MG63 (cell line): ENCODE measurements around the gene MIDN. TPM values are rescaled to one million over a fixed set of nuclear protein-coding genes. Genes with fewer than 3 reads are reported as not detected.

Experiments used
- DNase-seq: peaks from one replicate; pipeline ENCODE4 v3.0.0-alpha.2; 2020
- H3K27me3 ChIP-seq: fragments of 250-450 bp; sonication (Bioruptor Pico); 2 replicates; pipeline ENCODE4 v1.5.1; 2020; ENCODE audit warnings: mild to moderate bottlenecking, moderate library complexity
- H3K36me3 ChIP-seq: fragments of 250-450 bp; sonication (Bioruptor Pico); 2 replicates; pipeline ENCODE4 v1.5.1; 2020; ENCODE audit warnings: mild to moderate bottlenecking, moderate library complexity
- H3K4me3 ChIP-seq: fragments of 250-450 bp; sonication (Bioruptor Pico); 2 replicates; pipeline ENCODE4 v1.5.1; 2020; ENCODE audit warnings: mild to moderate bottlenecking, moderate library complexity
- H3K9me3 ChIP-seq: fragments of 250-450 bp; sonication (Bioruptor Pico); 2 replicates; pipeline ENCODE4 v1.5.1; 2020; ENCODE audit warnings: mild to moderate bottlenecking, moderate library complexity
- total RNA-seq: library from RNA; depleted of rRNA; stranded (reverse); fragments of >200 nt; shearing (Covaris generic); gene quantifications from 2 replicates; pipeline ENCODE4 v1.2.3, GENCODE V29; 2014; ENCODE audit warnings: low replicate concordance

MIDN gene
- total RNA-seq, 1 experiment from 2014 or later: 5.7 TPM

- peak overlapping the region; percentile 67 for H3K4me3 ChIP-seq
- peaks cover 42% of the 10 kb centered on the region for H3K36me3 ChIP-seq
- H3K9me3 ChIP-seq: no peaks in the 10 kb centered on the region
- peak; percentile 86 for DNase-seq
- no peaks in the 10 kb centered on the region for H3K27me3 ChIP-seq
These were observed 21.3 kb downstream of the MIDN start for GRCh38 chr19:1269478-1270212.

GRCh38 chr19:1270213-1270853 lies 21.9 kb downstream of the MIDN start:
- Histone ChIP-seq H3K4me3 (peak overlapping the region; percentile 67), H3K9me3 (no peaks in the 10 kb centered on the region), H3K36me3 (peaks cover 47% of the 10 kb centered on the region), H3K27me3 (no peaks in the 10 kb centered on the region)
- DNase-seq: no peak

- Histone ChIP-seq H3K4me3 (peak overlapping the region; percentile 67; the same call in 1 of the 2 replicates), H3K9me3 (no peaks in the 10 kb centered on the region), H3K36me3 (peaks cover 47% of the 10 kb centered on the region), H3K27me3 (no peaks in the 10 kb centered on the region)
- DNase-seq: no peak
These were observed 22.6 kb downstream of the MIDN start for GRCh38 chr19:1270854-1271527.

GRCh38 chr19:1271528-1272422 lies 23.4 kb downstream of the MIDN start:
- no peak overlapping the region for H3K4me3 ChIP-seq
- H3K36me3 ChIP-seq: peaks cover 47% of the 10 kb centered on the region
- no peak for DNase-seq
- no peaks in the 10 kb centered on the region for H3K9me3 ChIP-seq
- no peaks in the 10 kb centered on the region for H3K27me3 ChIP-seq

GRCh38 chr19:1272423-1273262 lies 24.3 kb downstream of the MIDN start:
- Histone ChIP-seq H3K27me3 (no peaks in the 10 kb centered on the region), H3K36me3 (peaks cover 47% of the 10 kb centered on the region), H3K9me3 (no peaks in the 10 kb centered on the region), H3K4me3 (no peak overlapping the region)
- DNase-seq: no peak

- Histone ChIP-seq H3K9me3 (no peaks in the 10 kb centered on the region), H3K27me3 (no peaks in the 10 kb centered on the region), H3K4me3 (no peak overlapping the region), H3K36me3 (peaks cover 47% of the 10 kb centered on the region)
- no peak for DNase-seq
These were observed 25.1 kb downstream of the MIDN start for GRCh38 chr19:1273263-1274041.

GRCh38 chr19:1274081-1274851 lies 25.9 kb downstream of the MIDN start:
- H3K36me3 ChIP-seq: peaks cover 47% of the 10 kb centered on the region
- H3K27me3 ChIP-seq: no peaks in the 10 kb centered on the region
- H3K4me3 ChIP-seq: peak overlapping the region; percentile 72
- DNase-seq: no peak
- no peaks in the 10 kb centered on the region for H3K9me3 ChIP-seq

- Histone ChIP-seq H3K9me3 (no peaks in the 10 kb centered on the region), H3K36me3 (peaks cover 45% of the 10 kb centered on the region), H3K4me3 (peak overlapping the region; percentile 72), H3K27me3 (no peaks in the 10 kb centered on the region)
- DNase-seq: peak; percentile 39
These were observed 26.5 kb downstream of the MIDN start for GRCh38 chr19:1274852-1275259.

- Histone ChIP-seq H3K36me3 (peaks cover 42% of the 10 kb centered on the region), H3K9me3 (no peaks in the 10 kb centered on the region), H3K4me3 (peak within 1 kb of the TSS; percentile 72), H3K27me3 (no peaks in the 10 kb centered on the region)
- peak; percentile 93 for DNase-seq
These were observed 27.0 kb downstream of the MIDN start, which contains the start of gene FAM174C for GRCh38 chr19:1275260-1275975. Gene FAM174C, plus strand, starts transcription at chr19:1275530. Its CDS starts 20 bp downstream, at chr19:1275550.

GRCh38 chr19:1275976-1276627 lies 27.7 kb downstream of the MIDN start:
- no peak for DNase-seq
- H3K36me3 ChIP-seq: peaks cover 35% of the 10 kb centered on the region

GRCh38 chr19:1276628-1277022 lies 28.2 kb downstream of the MIDN start:
- no peaks in the 10 kb centered on the region for H3K9me3 ChIP-seq
- peak overlapping the region; percentile 72 for H3K4me3 ChIP-seq
- no peaks in the 10 kb centered on the region for H3K27me3 ChIP-seq
- H3K36me3 ChIP-seq: peaks cover 30% of the 10 kb centered on the region
- no peak for DNase-seq

More at GRCh38 chr19:1275976-1276627, 27.7 kb downstream of the MIDN start:
- H3K27me3 ChIP-seq: no peaks in the 10 kb centered on the region
- no peaks in the 10 kb centered on the region for H3K9me3 ChIP-seq
- peak overlapping the region; percentile 72 for H3K4me3 ChIP-seq

GRCh38 chr19:1277061-1277460 lies 28.7 kb downstream of the MIDN start:
- Histone ChIP-seq H3K27me3 (no peaks in the 10 kb centered on the region), H3K36me3 (peaks cover 28% of the 10 kb centered on the region), H3K9me3 (no peaks in the 10 kb centered on the region), H3K4me3 (no peak overlapping the region)
- no peak for DNase-seq

- no peaks in the 10 kb centered on the region for H3K9me3 ChIP-seq
- no peak for DNase-seq
- peaks cover 21% of the 10 kb centered on the region for H3K36me3 ChIP-seq
These were observed 29.7 kb downstream of the MIDN start for GRCh38 chr19:1278074-1278473.

More at GRCh38 chr19:1278074-1278473, 29.7 kb downstream of the MIDN start:
- Histone ChIP-seq H3K27me3 (no peaks in the 10 kb centered on the region), H3K4me3 (no peak overlapping the region)
